IMR-90 (cell line): ENCODE measurements around the gene FNIP2. TPM values are rescaled to one million over a fixed set of nuclear protein-coding genes. Genes with fewer than 3 reads are reported as not detected.

Source experiments
- ATAC-seq: fragments of 200-7000 bp; cut with Tn5 transposase; 2 replicates; pipeline ENCODE4 v1.9.1; 2020; ENCODE audit warnings: low read depth, mild to moderate bottlenecking, moderate library complexity
- BruUV-seq: library from RNA; stranded (reverse); fragments of 400-500 nt; replicated peaks from 2 replicates; lab custom pipeline; 2021; lab: Mats Ljungman, UMichigan
- CTCF ChIA-PET: fragments of 300-600 bp; formaldehyde crosslinking; extraction: SDS; loops from one replicate; lab custom pipeline; 2021; ENCODE audit warnings: antibody characterized with exemption; lab: Yijun Ruan, JAX
- POLR2A ChIA-PET: fragments of 300-600 bp; sonication (Branson Sonifier 250); formaldehyde crosslinking; loops from one replicate; lab custom pipeline; 2022; ENCODE audit warnings: antibody characterized with exemption; ENCODE audit not compliant: unreplicated experiment; lab: Charles Lee
- DNase-seq: peaks from one replicate; pipeline ENCODE4 v3.0.0; 2013
- H2AFZ ChIP-seq: replicated peaks from 2 replicates; pipeline ENCODE3; 2013; ENCODE audit warnings: low read length, mild to moderate bottlenecking; ENCODE audit not compliant: poor library complexity
- H2AK5ac ChIP-seq: 2 replicates; pipeline ENCODE4 v1.6.1; 2013; ENCODE audit warnings: low read depth, low read length, inconsistent platforms
- H2AK9ac ChIP-seq: replicated peaks from 2 replicates; pipeline ENCODE3; 2013; ENCODE audit warnings: mild to moderate bottlenecking, low read depth, low read length, moderate library complexity; ENCODE audit not compliant: poor library complexity
- H2BK120ac ChIP-seq: 2 replicates; pipeline ENCODE4 v1.6.1; 2013; ENCODE audit warnings: low read depth, low read length, inconsistent platforms
- H2BK15ac ChIP-seq: 3 replicates; pipeline ENCODE4 v1.6.1; 2013; ENCODE audit warnings: low read depth, low read length, inconsistent platforms
- H2BK20ac ChIP-seq: 2 replicates; pipeline ENCODE4 v1.6.1; 2013; ENCODE audit warnings: low read depth, mild to moderate bottlenecking, inconsistent platforms, low read length, moderate library complexity
- H2BK5ac ChIP-seq: 2 replicates; pipeline ENCODE4 v1.6.1; 2013; ENCODE audit warnings: mild to moderate bottlenecking, low read depth, low read length, inconsistent platforms; ENCODE audit not compliant: poor library complexity, severe bottlenecking
- H3K14ac ChIP-seq: replicated peaks from 2 replicates; pipeline ENCODE4 v1.6.1; 2013; ENCODE audit warnings: low read depth, low read length, inconsistent platforms
- H3K18ac ChIP-seq: 2 replicates; pipeline ENCODE4 v1.6.1; 2013; ENCODE audit warnings: low read depth, low read length, control low read depth
- H3K23ac ChIP-seq: 2 replicates; pipeline ENCODE4 v1.6.1; 2013; ENCODE audit warnings: low read depth, low read length, inconsistent platforms
- H3K27ac ChIP-seq: 2 replicates; pipeline ENCODE4 v1.5.1; 2013; ENCODE audit warnings: mild to moderate bottlenecking, control low read depth, low read length; ENCODE audit not compliant: insufficient read depth
- H3K27me3 ChIP-seq: 2 replicates; pipeline ENCODE4 v1.6.1; 2013; ENCODE audit warnings: low read length; ENCODE audit not compliant: control insufficient read depth, insufficient read depth
- H3K36me3 ChIP-seq: 2 replicates; pipeline ENCODE4 v1.6.1; 2013; ENCODE audit warnings: low read length, mixed read lengths; ENCODE audit not compliant: control insufficient read depth, insufficient read depth
- H3K4ac ChIP-seq: 2 replicates; pipeline ENCODE4 v1.6.1; 2013; ENCODE audit warnings: low read depth, low read length, inconsistent platforms
- H3K4me1 ChIP-seq: 2 replicates; pipeline ENCODE4 v1.6.1; 2013; ENCODE audit warnings: low read length, mixed read lengths; ENCODE audit not compliant: control insufficient read depth, insufficient read depth
- H3K4me2 ChIP-seq: 2 replicates; pipeline ENCODE4 v1.6.1; 2013; ENCODE audit warnings: low read depth, mild to moderate bottlenecking, control low read depth, low read length, moderate library complexity
- H3K4me3 ChIP-seq: 2 replicates; pipeline ENCODE4 v1.5.1; 2013; ENCODE audit warnings: low read depth, mild to moderate bottlenecking, control low read depth, low read length, moderate library complexity; ENCODE audit not compliant: insufficient read depth
- H3K56ac ChIP-seq: 2 replicates; pipeline ENCODE4 v1.6.1; 2013; ENCODE audit warnings: low read length, inconsistent platforms; ENCODE audit not compliant: insufficient read depth; ENCODE audit errors: extremely low read depth
- H3K79me1 ChIP-seq, 2 experiments: 2 replicates each; pipeline ENCODE4 v1.6.1; 2013; ENCODE audit warnings: low read length in 2 of 2, inconsistent platforms in 1 of 2, low read depth in 1 of 2
- H3K9ac ChIP-seq: 2 replicates; pipeline ENCODE4 v1.6.1; 2013; ENCODE audit warnings: low read depth, low read length, control low read depth
- H3K9me1 ChIP-seq: 2 replicates; pipeline ENCODE4 v1.6.1; 2013; ENCODE audit warnings: low read length, inconsistent platforms; ENCODE audit not compliant: insufficient read depth
- H3K9me3 ChIP-seq: 2 replicates; pipeline ENCODE4 v1.6.1; 2013; ENCODE audit warnings: low read length; ENCODE audit not compliant: control insufficient read depth, insufficient read depth
- H4K20me1 ChIP-seq: 2 replicates; pipeline ENCODE4 v1.6.1; 2013; ENCODE audit warnings: low read length, inconsistent platforms; ENCODE audit not compliant: insufficient read depth
- H4K5ac ChIP-seq: 2 replicates; pipeline ENCODE4 v1.6.1; 2013; ENCODE audit warnings: mild to moderate bottlenecking, low read depth, low read length, control low read depth
- H4K8ac ChIP-seq, 2 experiments: 2 replicates each; pipeline ENCODE4 v1.6.1; 2013; ENCODE audit warnings: low read depth in 2 of 2, low read length in 2 of 2, control low read depth in 1 of 2, inconsistent platforms in 1 of 2
- H4K91ac ChIP-seq: 2 replicates; pipeline ENCODE4 v1.6.1; 2013; ENCODE audit warnings: low read depth, low read length, inconsistent platforms; ENCODE audit not compliant: insufficient read depth
- RCOR1 ChIP-seq: IDR thresholded peaks from 2 replicates; pipeline ENCODE4 v1.6.1; 2012; ENCODE audit warnings: mild to moderate bottlenecking, low read length, improper control_type of control experiment; ENCODE audit not compliant: insufficient replicate concordance
- RFX5 ChIP-seq: IDR thresholded peaks from 2 replicates; pipeline ENCODE4 v1.8.0; 2012; ENCODE audit warnings: low read depth, mild to moderate bottlenecking, low read length, moderate library complexity
- dilution Hi-C: fragments of 300-500 bp; cut with HindIII; formaldehyde crosslinking; loops from one replicate; pipeline ENCODE4 v1.14.3; 2018; ENCODE audit warnings: low sequenced_read_pairs; ENCODE audit not compliant: unreplicated experiment
- in situ Hi-C: fragments of 300-500 bp; cut with MboI; formaldehyde crosslinking; loops from 3 replicates; pipeline ENCODE4 v1.14.3; 2019; ENCODE audit warnings: low sequenced_read_pairs, inconsistent platforms, mixed read lengths
- intact Hi-C: fragments of 100-400 bp; cut with micrococcal nuclease; formaldehyde crosslinking; loops from 2 replicates; pipeline ENCODE4 v1.10.0; 2022
- polyA plus RNA-seq, 3 experiments: library from polyadenylated mRNA; depleted of rRNA; stranded (reverse); fragments of >200 nt; gene quantifications; 2 replicates each; pipeline ENCODE4 v1.2.3, GENCODE V29; 2012; ENCODE audit warnings: low replicate concordance in 1 of 3
- total RNA-seq: library from RNA; depleted of rRNA; stranded (reverse); fragments of >200 nt; gene quantifications from 2 replicates; pipeline ENCODE4 v1.2.3, GENCODE V29; 2012

FNIP2 gene
- total and polyA plus RNA-seq, 2 of the 4 experiments (the other 2 are of a cell fraction), result 4.7 to 24.6 TPM

- Histone ChIP-seq H3K9me3 (no peaks in the 10 kb centered on the region), H3K27ac (no peak overlapping the region), H2BK15ac (no peak overlapping the region), H3K56ac (no peak overlapping the region), H3K36me3 (no peaks in the 10 kb centered on the region), H3K23ac (no peak overlapping the region), H2AK5ac (no peak overlapping the region), H3K4me3 (no peak overlapping the region), H4K20me1 (peaks cover 11% of the 10 kb centered on the region; the same call in 1 of the 2 replicates), H3K4me1 (peaks cover 8% of the 10 kb centered on the region), H4K8ac (no peak overlapping the region), H3K14ac (no peak overlapping the region), H3K4me2 (no peak overlapping the region), H3K79me1 (peaks cover 32 to 54% of the 10 kb centered on the region in 2 experiments), H4K5ac (no peak overlapping the region), H3K9me1 (peaks cover 8% of the 10 kb centered on the region), H2AFZ (no peak overlapping the region), H3K18ac (no peak overlapping the region), H3K27me3 (no peaks in the 10 kb centered on the region), H3K4ac (no peak overlapping the region), H4K91ac (no peak overlapping the region), H2BK120ac (no peak overlapping the region), H2BK20ac (no peak overlapping the region), H3K9ac (no peak overlapping the region), H2AK9ac (no peak overlapping the region), H2BK5ac (no peak overlapping the region)
- in situ Hi-C loops, result no loop called here
- dilution Hi-C loops, result no loop called here
- no TSS peak for BruUV-seq
- no peak for TF ChIP-seq RCOR1
- no peak for TF ChIP-seq RFX5
- POLR2A ChIA-PET, result no interaction called here
- no peak for DNase-seq
- no peak for ATAC-seq
- CTCF ChIA-PET, result no interaction called here
- intact Hi-C loops, result no loop called here
Measured at GRCh38 chr4:158812543-158812942, 43.7 kb downstream of the FNIP2 start.
